Neural cell (in vitro differentiated cells): ENCODE results near the gene AP1M2.

ENCODE experiments used
- EZH2 ChIP-seq: fragments of 200-600, 300-800 bp; shearing (Covaris generic), sonication (generic); IDR thresholded peaks from 2 replicates; pipeline ENCODE4 v1.6.1; 2014; ENCODE audit warnings: antibody characterized with exemption, low read length, borderline replicate concordance, mild to moderate bottlenecking; ENCODE audit not compliant: insufficient read depth, poor library complexity, severe bottlenecking
- RAD21 ChIP-seq: fragments of 450-650 bp; conservative IDR thresholded peaks from 2 replicates; pipeline ENCODE4 v1.6.1; 2014; ENCODE audit warnings: antibody characterized with exemption, mild to moderate bottlenecking, moderate library complexity
- SMC3 ChIP-seq: fragments of 450-650 bp; conservative IDR thresholded peaks from 2 replicates; pipeline ENCODE4 v1.6.1; 2014; ENCODE audit warnings: antibody characterized with exemption, mild to moderate bottlenecking, moderate library complexity; ENCODE audit not compliant: poor library complexity
- TF ChIP-seq, protein P1 (sequence below): fragments of 450-650 bp; IDR thresholded peaks from 2 replicates; pipeline ENCODE4 v1.5.1; 2014; ENCODE audit warnings: antibody characterized with exemption, mild to moderate bottlenecking, moderate library complexity; ENCODE audit not compliant: poor library complexity, severe bottlenecking
- TF ChIP-seq, protein P2 (sequence below): IDR thresholded peaks from 2 replicates; pipeline ENCODE4 v1.6.1; 2012; ENCODE audit warnings: borderline replicate concordance

DNA sequence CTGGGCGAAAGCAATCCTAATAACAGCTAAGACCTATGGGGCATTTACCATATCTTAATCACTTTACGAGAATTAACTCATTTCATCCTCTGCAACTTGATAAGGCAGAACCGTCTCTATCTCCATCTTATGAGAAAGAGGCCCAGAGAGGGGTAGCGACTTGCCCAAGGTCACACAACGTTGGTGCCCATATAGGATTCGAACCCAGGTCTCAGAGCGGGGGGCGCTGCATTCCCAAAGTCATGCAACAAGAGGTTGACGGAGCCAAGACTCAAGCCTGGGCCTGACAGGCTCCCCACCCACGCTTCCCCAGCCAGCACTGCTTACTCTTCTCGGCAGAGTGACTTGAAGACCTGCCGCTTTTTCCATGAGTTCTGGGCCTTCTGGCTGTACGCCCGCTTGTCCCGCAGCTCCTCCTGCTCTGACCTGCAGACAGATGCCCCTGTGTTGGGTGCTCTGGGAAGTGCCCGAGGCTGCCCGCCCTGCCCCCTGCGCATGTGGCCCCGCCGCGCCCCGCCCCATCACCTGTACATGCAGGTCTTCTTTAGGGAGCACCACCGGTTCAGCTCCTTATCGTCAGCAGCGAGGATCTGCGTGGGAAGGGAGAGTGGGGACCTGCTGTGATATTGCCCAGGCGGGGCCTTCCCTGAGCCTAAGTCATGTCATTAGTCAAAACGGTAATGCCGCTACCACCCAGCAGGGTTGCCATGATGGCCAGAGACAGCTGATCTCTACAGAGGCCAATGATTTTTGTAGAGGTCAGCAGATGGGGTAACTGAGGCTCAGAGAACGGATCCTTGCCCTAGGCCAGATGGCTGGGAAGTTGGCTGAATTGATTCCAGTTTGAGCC is 32.1 kb downstream of the AP1M2 start:
- TF ChIP-seq, protein P1, sequence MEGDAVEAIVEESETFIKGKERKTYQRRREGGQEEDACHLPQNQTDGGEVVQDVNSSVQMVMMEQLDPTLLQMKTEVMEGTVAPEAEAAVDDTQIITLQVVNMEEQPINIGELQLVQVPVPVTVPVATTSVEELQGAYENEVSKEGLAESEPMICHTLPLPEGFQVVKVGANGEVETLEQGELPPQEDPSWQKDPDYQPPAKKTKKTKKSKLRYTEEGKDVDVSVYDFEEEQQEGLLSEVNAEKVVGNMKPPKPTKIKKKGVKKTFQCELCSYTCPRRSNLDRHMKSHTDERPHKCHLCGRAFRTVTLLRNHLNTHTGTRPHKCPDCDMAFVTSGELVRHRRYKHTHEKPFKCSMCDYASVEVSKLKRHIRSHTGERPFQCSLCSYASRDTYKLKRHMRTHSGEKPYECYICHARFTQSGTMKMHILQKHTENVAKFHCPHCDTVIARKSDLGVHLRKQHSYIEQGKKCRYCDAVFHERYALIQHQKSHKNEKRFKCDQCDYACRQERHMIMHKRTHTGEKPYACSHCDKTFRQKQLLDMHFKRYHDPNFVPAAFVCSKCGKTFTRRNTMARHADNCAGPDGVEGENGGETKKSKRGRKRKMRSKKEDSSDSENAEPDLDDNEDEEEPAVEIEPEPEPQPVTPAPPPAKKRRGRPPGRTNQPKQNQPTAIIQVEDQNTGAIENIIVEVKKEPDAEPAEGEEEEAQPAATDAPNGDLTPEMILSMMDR, result no peak
- TF ChIP-seq EZH2 (no peak), RAD21 (no peak), SMC3 (no peak)
- TF ChIP-seq, protein P2, sequence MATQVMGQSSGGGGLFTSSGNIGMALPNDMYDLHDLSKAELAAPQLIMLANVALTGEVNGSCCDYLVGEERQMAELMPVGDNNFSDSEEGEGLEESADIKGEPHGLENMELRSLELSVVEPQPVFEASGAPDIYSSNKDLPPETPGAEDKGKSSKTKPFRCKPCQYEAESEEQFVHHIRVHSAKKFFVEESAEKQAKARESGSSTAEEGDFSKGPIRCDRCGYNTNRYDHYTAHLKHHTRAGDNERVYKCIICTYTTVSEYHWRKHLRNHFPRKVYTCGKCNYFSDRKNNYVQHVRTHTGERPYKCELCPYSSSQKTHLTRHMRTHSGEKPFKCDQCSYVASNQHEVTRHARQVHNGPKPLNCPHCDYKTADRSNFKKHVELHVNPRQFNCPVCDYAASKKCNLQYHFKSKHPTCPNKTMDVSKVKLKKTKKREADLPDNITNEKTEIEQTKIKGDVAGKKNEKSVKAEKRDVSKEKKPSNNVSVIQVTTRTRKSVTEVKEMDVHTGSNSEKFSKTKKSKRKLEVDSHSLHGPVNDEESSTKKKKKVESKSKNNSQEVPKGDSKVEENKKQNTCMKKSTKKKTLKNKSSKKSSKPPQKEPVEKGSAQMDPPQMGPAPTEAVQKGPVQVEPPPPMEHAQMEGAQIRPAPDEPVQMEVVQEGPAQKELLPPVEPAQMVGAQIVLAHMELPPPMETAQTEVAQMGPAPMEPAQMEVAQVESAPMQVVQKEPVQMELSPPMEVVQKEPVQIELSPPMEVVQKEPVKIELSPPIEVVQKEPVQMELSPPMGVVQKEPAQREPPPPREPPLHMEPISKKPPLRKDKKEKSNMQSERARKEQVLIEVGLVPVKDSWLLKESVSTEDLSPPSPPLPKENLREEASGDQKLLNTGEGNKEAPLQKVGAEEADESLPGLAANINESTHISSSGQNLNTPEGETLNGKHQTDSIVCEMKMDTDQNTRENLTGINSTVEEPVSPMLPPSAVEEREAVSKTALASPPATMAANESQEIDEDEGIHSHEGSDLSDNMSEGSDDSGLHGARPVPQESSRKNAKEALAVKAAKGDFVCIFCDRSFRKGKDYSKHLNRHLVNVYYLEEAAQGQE, result no peak
